Activated CD8-positive, alpha-beta memory T cell treated with anti-CD3 and anti-CD28 coated beads, Interleukin-2, amount 10 ng/mL, durations not matched to agents 7 days and 5 days (primary cell): ENCODE measurements around the gene TNN. TPM values are rescaled to one million over a fixed set of nuclear protein-coding genes. Genes with fewer than 3 reads are reported as not detected.
"Not testable (repeated sequence)": the region's sequence is repeated elsewhere in the genome, so short reads cannot be mapped to it uniquely, and the experiment has no call there.

Experiments
- ATAC-seq: fragments of 150-1000 bp; cut with Tn5 transposase; one replicate; pipeline ENCODE4 v1.10.0; 2021; ENCODE audit warnings: moderate library complexity
- CTCF ChIA-PET: fragments of 350-600 bp; sonication (Branson Sonifier 250); formaldehyde crosslinking; loops from one replicate; lab custom pipeline; 2021; ENCODE audit warnings: antibody characterized with exemption; lab: Charles Lee
- DNase-seq: peaks from one replicate; pipeline ENCODE4 v3.0.0-alpha.2; 2020
- H3K27ac Mint-ChIP-seq: one replicate; pipeline ENCODE4 v1.8.0; 2021; ENCODE audit warnings: mild to moderate bottlenecking, mixed read lengths
- H3K27me3 Mint-ChIP-seq: one replicate; pipeline ENCODE4 v1.8.0; 2021; ENCODE audit warnings: mixed read lengths
- H3K36me3 Mint-ChIP-seq: one replicate; pipeline ENCODE4 v1.8.0; 2021; ENCODE audit warnings: mild to moderate bottlenecking, mixed read lengths
- H3K4me1 Mint-ChIP-seq: one replicate; pipeline ENCODE4 v1.8.0; 2021; ENCODE audit warnings: mixed read lengths
- H3K4me3 Mint-ChIP-seq: one replicate; pipeline ENCODE4 v1.8.0; 2021; ENCODE audit warnings: mild to moderate bottlenecking, moderate library complexity, mixed read lengths
- H3K9me3 Mint-ChIP-seq: one replicate; pipeline ENCODE4 v1.8.0; 2022; ENCODE audit warnings: low read depth, mixed read lengths
- total RNA-seq, 2 experiments: library from RNA; stranded (reverse); gene quantifications; one replicate each; pipeline ENCODE4 v1.2.3, GENCODE V29; 2021

TNN gene
- total RNA-seq, 2 experiments from 2014 or later = not detected

DNA sequence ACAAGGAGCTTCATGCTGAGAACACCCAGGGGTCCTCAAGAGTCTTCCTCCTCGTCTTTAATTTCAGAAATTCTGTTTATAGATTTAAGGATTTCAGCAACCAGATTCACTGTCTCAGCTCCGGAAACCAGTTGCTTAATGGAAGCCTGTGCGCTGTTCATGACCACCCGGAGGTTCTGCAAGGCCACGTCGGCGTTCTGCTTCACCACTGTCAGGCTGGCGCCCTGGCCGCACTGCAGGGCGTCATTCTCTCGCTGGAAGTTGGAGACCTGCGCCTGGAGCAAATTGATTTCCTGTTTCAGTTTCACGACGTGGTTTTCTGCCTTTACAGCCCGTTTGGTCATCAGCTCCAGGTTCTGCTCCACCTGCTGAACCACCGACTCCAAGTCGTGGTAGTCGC, 23.0 kb upstream of the TNN start:
- H3K9me3 Mint-ChIP-seq, H3K4me1 Mint-ChIP-seq, H3K27ac Mint-ChIP-seq, H3K4me3 Mint-ChIP-seq, DNase-seq, H3K36me3 Mint-ChIP-seq, CTCF ChIA-PET, ATAC-seq: not testable (repeated sequence)
- peaks cover 31% of the 10 kb centered on the region for H3K27me3 Mint-ChIP-seq

DNA sequence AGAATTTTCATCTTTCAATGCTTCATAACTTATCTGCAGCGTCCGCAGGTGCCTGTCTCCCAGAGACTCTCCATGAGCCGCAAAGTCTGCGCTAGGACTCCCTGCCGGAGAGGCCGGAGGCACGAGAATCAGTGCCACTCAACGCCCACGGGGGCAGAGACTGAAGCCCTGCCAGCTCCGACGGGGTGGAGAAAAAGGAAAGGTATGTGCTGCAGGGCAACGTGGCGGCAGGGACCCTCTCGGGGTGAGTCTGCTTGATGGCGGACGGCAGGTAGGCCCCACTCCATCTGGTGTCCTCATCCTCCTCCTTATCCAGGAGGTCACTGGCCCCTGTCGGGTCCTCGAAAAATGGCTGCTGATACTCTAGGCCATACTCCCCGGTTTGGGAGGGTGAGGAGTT, 22.5 kb upstream of the TNN start:
- DNase-seq = no peak
- no peaks in the 10 kb centered on the region for H3K9me3 Mint-ChIP-seq
- CTCF ChIA-PET = no interaction called here
- H3K36me3 Mint-ChIP-seq = no peaks in the 10 kb centered on the region
- no peaks in the 10 kb centered on the region for H3K4me1 Mint-ChIP-seq
- H3K27me3 Mint-ChIP-seq = peaks cover 34% of the 10 kb centered on the region
- H3K27ac Mint-ChIP-seq = no peak overlapping the region
- H3K4me3 Mint-ChIP-seq = no peak overlapping the region
- no peak for ATAC-seq

DNA sequence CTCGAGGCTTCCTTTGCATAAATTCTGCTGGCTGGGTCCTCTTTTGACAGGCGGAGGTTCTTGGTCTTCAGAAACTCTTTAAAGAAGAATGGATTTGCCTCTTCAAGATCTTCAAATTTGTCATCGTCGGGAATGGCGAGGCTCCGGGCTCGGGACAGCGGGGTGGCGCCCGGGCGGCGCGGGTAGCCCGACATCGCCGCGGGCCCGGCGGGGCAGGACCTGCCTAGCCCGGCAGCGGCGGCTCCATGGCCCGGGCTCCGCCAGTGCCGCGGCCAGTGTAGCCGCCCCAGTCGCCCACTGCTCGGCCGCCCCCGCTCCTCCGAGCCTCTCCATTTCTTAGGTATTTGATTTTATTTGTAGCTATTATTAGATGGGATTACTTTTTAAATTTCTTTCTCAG, 22.1 kb upstream of the TNN start:
- ATAC-seq = no peak
- H3K27me3 Mint-ChIP-seq = peaks cover 38% of the 10 kb centered on the region
- no peak overlapping the region for H3K4me3 Mint-ChIP-seq
- no peaks in the 10 kb centered on the region for H3K4me1 Mint-ChIP-seq
- H3K27ac Mint-ChIP-seq = no peak overlapping the region
- CTCF ChIA-PET = no interaction called here
- DNase-seq = no peak
- H3K9me3 Mint-ChIP-seq = no peaks in the 10 kb centered on the region
- H3K36me3 Mint-ChIP-seq = no peaks in the 10 kb centered on the region

DNA sequence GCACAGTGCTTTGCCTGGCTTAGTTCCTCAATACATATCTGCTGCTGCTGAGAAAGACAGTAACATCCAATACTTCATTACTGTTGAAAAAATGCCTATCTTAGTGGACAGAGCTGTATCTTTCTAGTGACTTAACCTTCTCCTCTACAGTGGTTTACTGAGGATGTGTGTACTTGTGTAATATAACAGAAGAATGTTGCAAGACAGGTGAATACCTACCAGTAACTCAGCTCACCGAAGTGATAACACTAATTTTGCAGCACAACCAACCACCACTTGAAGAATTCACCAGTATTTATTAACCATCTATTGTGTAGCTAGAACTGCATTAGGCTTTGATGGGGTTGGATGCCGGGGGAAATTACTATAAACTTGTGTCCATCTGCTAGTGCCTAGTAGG, 16.6 kb upstream of the TNN start:
- DNase-seq (no peak), ATAC-seq (no peak)
- no peaks in the 10 kb centered on the region for H3K4me1 Mint-ChIP-seq
- no peaks in the 10 kb centered on the region for H3K36me3 Mint-ChIP-seq
- no peak overlapping the region for H3K4me3 Mint-ChIP-seq
- peaks cover 55% of the 10 kb centered on the region for H3K27me3 Mint-ChIP-seq
- CTCF ChIA-PET = no interaction called here
- H3K9me3 Mint-ChIP-seq = no peaks in the 10 kb centered on the region
- no peak overlapping the region for H3K27ac Mint-ChIP-seq

DNA sequence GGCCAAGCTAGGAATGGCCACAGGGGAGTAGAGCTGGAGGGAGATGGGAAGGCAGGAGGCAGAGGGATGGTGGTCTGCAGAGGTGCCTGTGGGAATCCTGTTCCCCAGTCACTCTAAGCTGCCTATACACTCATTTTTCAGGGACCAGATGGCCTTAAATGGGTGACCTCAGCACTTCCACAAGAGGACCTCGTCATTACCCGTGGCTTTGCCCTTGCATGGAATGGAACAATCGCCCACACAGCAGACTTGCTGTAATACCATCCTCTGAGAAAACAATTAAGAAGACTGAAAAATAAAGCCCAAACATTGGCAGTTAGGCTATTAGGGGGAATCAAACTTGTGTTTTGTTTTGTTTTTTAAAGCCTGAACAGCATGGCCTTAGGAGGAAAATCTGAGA, 12.9 kb upstream of the TNN start:
- ATAC-seq = no peak
- H3K4me3 Mint-ChIP-seq = no peak overlapping the region
- H3K9me3 Mint-ChIP-seq = no peaks in the 10 kb centered on the region
- DNase-seq = no peak
- CTCF ChIA-PET = interaction anchor here (1.2 kb wide), 1 partner anchor 97 kb away, joined by 3 read pairs; no protein-coding TSS in a partner anchor
- H3K27ac Mint-ChIP-seq = no peak overlapping the region
- no peaks in the 10 kb centered on the region for H3K36me3 Mint-ChIP-seq
- H3K4me1 Mint-ChIP-seq = no peaks in the 10 kb centered on the region
- peaks cover 46% of the 10 kb centered on the region for H3K27me3 Mint-ChIP-seq

DNA sequence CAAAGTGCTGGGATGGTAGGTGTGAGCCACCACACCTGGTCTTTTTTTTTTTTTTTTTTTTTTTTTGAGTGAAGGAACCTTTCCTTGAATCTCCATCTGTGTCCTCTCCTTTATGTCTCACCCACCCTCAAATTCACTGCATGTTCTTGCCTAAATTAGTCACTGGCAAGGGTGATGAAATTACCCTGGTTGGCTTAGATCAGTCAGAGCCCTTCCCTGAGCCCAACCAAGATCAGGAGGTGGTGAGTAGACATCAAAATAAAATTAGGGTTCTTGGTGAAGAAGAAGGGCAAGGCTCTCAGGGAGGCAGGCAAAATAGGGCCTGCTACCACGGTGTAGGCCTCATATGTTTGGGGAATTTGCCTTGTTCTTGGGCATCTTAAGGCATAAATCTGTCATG, 5.3 kb upstream of the TNN start:
- ATAC-seq (no peak), DNase-seq (no peak)
- Mint-ChIP-seq H3K36me3 (no peaks in the 10 kb centered on the region), H3K4me1 (no peaks in the 10 kb centered on the region), H3K27ac (no peak overlapping the region), H3K4me3 (no peak overlapping the region), H3K9me3 (no peaks in the 10 kb centered on the region), H3K27me3 (peaks cover 43% of the 10 kb centered on the region)
- CTCF ChIA-PET = interaction anchor here (1.0 kb wide), 2 partner anchors 33 to 63 kb away, joined by 3 to 4 read pairs; no protein-coding TSS in a partner anchor

DNA sequence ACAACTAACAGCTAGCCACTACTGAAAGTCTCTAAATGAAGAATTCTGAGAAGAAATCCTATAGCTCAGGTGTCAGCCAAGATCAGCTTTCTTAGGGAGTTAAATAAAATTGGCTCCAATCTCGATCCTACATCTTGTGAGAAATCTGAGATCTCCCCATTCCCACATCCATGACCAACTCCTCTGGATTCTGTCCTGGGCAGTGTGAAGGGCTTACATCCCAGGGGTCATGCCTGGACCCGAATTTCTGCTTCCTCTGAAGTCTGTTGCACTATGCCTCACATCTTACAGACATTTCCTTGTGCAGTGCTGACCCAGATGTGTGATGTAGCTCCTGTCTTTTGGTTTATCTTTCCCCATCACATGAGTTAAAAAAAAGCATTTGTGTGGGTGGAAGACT, 4.8 kb upstream of the TNN start:
- DNase-seq (no peak), ATAC-seq (no peak)
- peaks cover 41% of the 10 kb centered on the region for H3K27me3 Mint-ChIP-seq
- H3K4me3 Mint-ChIP-seq = no peak overlapping the region
- H3K4me1 Mint-ChIP-seq = no peaks in the 10 kb centered on the region
- CTCF ChIA-PET = interaction anchor here (1.0 kb wide), 2 partner anchors 33 to 62 kb away, joined by 3 to 4 read pairs; no protein-coding TSS in a partner anchor
- H3K36me3 Mint-ChIP-seq = no peaks in the 10 kb centered on the region
- H3K27ac Mint-ChIP-seq = no peak overlapping the region
- no peaks in the 10 kb centered on the region for H3K9me3 Mint-ChIP-seq

DNA sequence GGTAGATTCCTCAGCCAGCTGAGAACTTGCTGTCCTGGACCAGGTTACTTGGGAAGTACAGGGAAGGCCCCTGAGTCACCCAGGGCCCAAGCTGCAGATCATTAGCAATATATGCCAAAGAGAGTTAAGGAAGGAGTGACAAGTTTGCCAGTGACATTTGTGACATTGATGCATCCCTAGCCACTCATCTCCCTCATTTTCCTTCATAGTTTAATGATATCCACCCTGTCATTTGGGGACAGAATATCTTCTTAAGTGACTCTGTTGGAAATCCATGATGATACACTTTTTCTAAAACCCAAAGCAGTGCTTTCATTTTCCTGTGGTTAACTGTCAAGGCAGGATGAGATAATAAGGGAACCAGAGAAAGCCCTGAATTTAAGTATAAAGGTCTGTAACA, 3.2 kb downstream of the TNN start:
- H3K4me3 Mint-ChIP-seq = no peak overlapping the region
- H3K27me3 Mint-ChIP-seq = peaks cover 35% of the 10 kb centered on the region
- no peaks in the 10 kb centered on the region for H3K36me3 Mint-ChIP-seq
- no peak for ATAC-seq
- H3K27ac Mint-ChIP-seq = no peak overlapping the region
- CTCF ChIA-PET = interaction anchor here (2.5 kb wide), 1 partner anchor 54 kb away, joined by 7 read pairs; no protein-coding TSS in a partner anchor
- no peak for DNase-seq
- H3K9me3 Mint-ChIP-seq = no peaks in the 10 kb centered on the region
- H3K4me1 Mint-ChIP-seq = peaks cover 33% of the 10 kb centered on the region

DNA sequence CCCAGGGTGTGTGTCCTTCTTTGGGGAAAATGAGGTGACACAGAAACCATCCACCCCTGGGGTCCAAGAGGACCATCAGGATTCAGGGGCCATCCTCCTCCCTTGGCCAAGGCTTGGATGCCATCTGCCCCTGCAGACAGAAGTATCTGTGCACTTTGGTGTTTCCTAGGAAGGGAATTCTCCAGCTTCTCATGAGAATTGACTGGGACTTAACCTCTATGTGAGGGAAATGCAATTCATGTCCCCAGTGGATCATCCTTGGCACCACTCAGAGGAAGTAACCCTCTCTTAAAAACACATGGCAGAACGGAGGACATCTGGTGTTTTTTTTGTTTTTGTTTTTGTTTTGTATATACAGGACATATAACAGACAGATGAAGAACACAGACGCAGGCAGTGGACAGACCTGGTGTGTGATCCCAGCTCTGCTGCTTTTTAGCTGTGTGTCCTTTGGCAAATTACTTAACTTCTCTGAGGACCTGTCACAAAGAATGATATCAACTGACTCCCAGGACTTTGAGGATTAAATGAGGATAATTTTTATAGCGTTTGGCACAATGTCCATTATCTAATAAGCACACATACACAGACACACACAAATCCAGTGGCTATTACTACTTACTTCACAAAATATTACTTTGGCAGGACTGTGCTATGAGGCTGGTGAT, 3.8 kb downstream of the TNN start:
- Mint-ChIP-seq H3K27ac (no peak overlapping the region), H3K36me3 (no peaks in the 10 kb centered on the region), H3K27me3 (peaks cover 31% of the 10 kb centered on the region), H3K4me1 (peaks cover 39% of the 10 kb centered on the region), H3K9me3 (no peaks in the 10 kb centered on the region), H3K4me3 (no peak overlapping the region)
- CTCF ChIA-PET = interaction anchor here (2.5 kb wide), 1 partner anchor 54 kb away, joined by 7 read pairs; no protein-coding TSS in a partner anchor
- no peak for DNase-seq
- no peak for ATAC-seq

DNA sequence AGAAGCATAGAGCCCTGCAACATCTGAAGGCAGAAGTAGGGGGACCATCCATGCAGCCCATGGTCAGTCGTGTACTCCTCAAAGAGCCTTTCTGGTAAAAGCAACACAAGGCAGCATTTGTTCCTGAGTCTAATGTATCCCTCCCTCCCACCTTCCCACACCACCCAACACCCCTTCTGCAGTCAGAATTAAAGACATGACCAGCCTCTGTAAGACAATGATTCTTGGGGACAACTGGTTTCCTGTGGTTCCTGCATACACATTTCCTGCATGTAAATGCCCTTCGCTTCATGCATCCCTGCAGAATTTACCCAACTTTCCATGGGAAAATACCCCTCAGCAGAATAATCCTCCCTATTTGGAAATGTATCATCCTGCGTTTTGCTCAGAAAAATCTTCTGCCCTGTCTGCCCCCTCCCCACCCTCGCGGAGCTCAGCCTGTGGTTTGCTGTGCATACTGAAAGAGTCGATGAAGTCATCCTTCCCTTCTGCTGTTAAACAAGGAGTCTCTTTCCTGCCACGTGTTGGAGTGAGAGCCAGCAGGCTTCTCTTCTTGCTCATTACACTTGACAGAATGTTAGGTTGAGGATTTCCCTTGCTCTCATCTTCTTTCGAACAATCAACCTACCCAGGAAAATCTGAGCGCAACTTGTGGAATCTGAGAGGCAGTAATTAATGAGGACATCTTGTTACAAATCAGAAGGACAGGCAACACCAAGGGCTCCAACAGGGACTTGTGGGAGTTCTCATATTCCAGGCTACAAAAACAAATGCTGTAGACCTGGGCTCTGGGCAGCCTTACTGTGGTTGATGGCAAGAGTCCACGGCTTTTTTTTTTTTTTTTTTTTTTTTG, 4.7 kb downstream of the TNN start:
- peak; percentile 56 for DNase-seq
- ATAC-seq = peak; percentile 65
- CTCF ChIA-PET = interaction anchor here (2.5 kb wide), 1 partner anchor 53 kb away, joined by 7 read pairs; no protein-coding TSS in a partner anchor
- Mint-ChIP-seq H3K27ac (no peak overlapping the region), H3K27me3 (peaks cover 26% of the 10 kb centered on the region), H3K4me3 (peak overlapping the region; percentile 62), H3K4me1 (peaks cover 39% of the 10 kb centered on the region), H3K9me3 (no peaks in the 10 kb centered on the region), H3K36me3 (no peaks in the 10 kb centered on the region)

DNA sequence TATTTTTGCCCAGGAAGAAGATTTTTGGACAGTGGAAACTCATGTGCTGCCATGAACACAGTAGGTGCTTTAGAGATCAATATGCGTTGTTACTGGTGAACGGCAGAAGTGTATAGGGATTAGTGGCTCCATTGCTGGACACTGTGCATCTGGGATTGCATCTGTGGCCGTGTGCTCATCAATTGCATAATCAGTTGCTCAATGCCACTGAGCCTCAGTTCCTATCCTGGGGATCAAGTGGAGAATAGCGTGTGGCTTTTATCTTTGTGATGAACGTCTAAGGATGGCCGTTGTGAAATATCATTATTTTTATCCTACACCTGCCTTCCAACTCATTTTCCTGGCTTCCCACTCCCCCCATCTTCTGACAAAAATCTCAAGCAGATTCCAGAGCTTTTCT, 5.4 kb downstream of the TNN start:
- DNase-seq (no peak), ATAC-seq (no peak)
- Mint-ChIP-seq H3K27ac (no peak overlapping the region), H3K36me3 (no peaks in the 10 kb centered on the region), H3K9me3 (no peaks in the 10 kb centered on the region), H3K27me3 (peaks cover 20% of the 10 kb centered on the region), H3K4me1 (peaks cover 39% of the 10 kb centered on the region), H3K4me3 (no peak overlapping the region)
- CTCF ChIA-PET = no interaction called here

DNA sequence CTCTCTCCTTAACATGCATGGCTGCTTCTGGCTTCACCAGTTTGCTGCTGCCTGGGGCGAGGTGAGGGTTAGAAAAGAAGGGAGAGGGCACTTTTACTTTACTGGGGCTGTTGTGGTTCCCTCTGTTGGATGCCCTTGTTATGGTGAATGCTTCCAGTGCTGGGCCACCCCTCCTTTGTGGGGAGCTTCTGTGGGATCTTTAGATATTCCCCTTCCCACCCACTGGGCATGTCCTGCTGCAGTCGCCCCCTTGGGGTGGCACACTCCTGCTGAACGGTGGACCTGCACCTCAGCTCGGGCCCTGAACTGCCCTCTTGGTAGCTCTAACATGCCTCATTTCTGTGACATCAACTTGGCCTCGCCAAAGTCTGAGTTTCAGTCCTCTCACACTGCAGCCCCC, 6.0 kb downstream of the TNN start:
- peaks cover 20% of the 10 kb centered on the region for H3K27me3 Mint-ChIP-seq
- peaks cover 39% of the 10 kb centered on the region for H3K4me1 Mint-ChIP-seq
- CTCF ChIA-PET = no interaction called here
- H3K27ac Mint-ChIP-seq = no peak overlapping the region
- no peak for ATAC-seq
- no peaks in the 10 kb centered on the region for H3K9me3 Mint-ChIP-seq
- no peaks in the 10 kb centered on the region for H3K36me3 Mint-ChIP-seq
- DNase-seq = no peak
- no peak overlapping the region for H3K4me3 Mint-ChIP-seq

DNA sequence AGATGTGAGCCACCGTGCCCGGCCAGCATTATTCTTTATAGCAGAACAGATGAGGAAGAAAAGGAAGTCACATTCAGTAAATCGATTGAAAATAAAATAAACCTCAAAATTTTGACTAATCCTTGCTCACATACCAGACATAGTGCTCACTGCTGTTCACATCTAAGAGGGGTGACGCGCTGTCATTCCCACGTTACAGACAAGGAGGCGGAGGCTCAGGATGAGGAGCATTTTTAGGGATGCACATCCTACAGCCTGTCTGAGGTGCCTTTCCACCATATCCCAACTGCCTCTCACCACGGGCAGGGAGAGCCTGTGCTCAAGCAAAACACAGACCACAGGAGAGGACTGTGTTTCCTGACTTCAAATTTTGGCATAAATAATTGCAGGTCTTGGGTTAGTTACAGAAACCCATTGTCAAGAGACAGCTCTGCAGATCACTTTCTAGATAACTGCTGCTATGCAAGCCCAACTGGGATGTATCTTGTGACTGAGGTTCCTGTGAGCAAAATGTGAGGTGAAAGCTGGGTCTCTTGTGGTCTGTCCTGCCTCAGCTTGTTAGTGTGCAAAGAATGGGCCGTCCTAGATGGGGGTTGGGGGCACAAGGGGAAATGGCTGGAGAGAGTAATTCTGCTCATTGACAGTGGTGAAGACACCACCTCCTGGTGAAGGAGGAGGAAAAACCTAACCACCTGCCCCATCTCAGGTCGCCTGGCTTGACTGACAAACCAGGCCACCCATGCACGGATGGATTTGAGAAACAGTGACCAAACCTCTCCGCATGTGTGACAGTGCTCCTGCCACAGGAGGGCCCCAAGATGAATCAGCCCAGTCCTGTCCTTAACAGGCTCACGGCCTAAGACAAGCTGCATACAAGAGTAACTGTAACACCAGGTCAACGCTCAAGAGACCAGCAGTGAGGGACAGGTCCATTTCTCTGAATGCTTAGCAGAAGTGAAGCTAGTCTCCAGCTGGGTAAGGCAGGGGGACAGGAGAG, 8.2 kb downstream of the TNN start:
- Mint-ChIP-seq H3K9me3 (no peaks in the 10 kb centered on the region), H3K36me3 (no peaks in the 10 kb centered on the region), H3K27me3 (peaks cover 9% of the 10 kb centered on the region), H3K4me1 (peaks cover 33% of the 10 kb centered on the region), H3K27ac (peak overlapping the region; percentile 41), H3K4me3 (no peak overlapping the region)
- ATAC-seq (peak; percentile 62), DNase-seq (peak; percentile 48)
- CTCF ChIA-PET = interaction anchor here (1.4 to 2.9 kb wide), 2 partner anchors 46 to 76 kb away, joined by 3 to 8 read pairs; no protein-coding TSS in a partner anchor
